ENCODE data around the gene RXRA.
A peak's percentile ranks its signal among the peaks of the same experiment; 100 is the strongest.

The RXRA gene

DNA sequence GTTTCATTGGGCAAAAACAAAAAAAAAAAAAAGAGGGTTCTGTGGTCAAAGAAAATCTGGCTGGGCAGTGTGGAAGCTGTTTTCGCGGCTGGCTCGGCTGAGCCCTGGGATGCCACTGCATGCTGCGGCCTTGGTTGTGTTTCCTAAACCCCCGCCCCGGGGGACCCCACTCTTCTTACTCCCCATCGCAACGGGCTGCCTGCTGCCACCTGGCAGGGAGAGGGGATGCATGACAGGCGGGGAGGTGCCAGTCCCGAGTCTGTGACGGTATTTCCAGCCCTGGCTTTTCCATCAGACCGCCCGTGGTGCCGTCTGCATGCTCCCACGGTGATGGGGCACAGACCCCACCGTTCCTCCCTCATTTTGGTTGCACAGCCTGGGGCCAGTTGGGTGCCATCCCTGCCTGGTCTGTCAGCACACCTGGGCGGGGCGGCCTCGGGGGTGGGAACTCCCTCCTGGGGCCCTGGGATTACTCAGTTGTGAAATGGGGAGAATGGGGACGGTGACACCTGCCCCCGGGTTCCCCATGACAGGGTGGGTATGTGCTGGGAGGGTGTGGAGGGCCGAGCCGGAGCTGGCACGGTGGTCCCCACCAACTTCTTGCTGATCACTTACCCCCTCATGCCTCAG, 101.0 kb downstream of the RXRA start:
- peaks cover 5 to 52% of the 10 kb centered on the region in 2 donors for H3K36me3 ChIP-seq (ENCODE audit: control insufficient read depth in 1 of 2, insufficient read depth in 2 of 2, low read length in 2 of 2)
- no peaks in the 10 kb centered on the region for H3K27me3 ChIP-seq (ENCODE audit: control insufficient read depth in 1 of 2, insufficient read depth in 2 of 2, low read length in 2 of 2)
- H3K4me3 ChIP-seq (ENCODE audit: low read depth in 1 of 2, low read length in 2 of 2): no peak overlapping the region
- H3K9ac ChIP-seq (ENCODE audit: low read depth in 1 of 2, low read length in 2 of 2): no peak overlapping the region
- peaks cover 8 to 10% of the 10 kb centered on the region in 2 donors for H3K4me1 ChIP-seq (ENCODE audit: control insufficient read depth in 1 of 2, insufficient read depth in 2 of 2, low read length in 2 of 2)
- H3K27ac ChIP-seq (ENCODE audit: low read depth, low read length): no peak overlapping the region
- H3K9me3 ChIP-seq (ENCODE audit: control insufficient read depth in 1 of 2, low read length in 2 of 2): no peaks in the 10 kb centered on the region

DNA sequence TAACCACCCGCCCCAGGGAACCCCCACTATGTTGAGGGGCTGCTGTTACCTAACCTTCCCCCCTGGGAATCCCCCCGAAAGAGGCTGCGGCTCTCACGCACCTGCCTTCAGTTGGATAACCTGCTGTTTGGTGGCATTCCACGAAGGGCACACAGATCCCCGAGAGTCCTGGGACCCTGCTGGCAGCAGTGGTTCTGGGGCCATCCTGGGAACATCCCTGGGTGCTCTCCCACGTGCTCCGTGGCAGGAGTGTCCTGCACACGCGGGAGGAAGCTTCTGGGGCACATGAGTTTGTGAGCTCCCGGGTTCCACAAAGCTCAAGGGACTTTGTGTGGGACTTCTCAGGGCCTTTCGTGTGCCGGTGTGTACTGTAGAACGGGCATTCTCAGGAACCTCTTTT, 102.3 kb downstream of the RXRA start:
- H3K27ac ChIP-seq (ENCODE audit: low read depth, low read length): no peak overlapping the region
- H3K36me3 ChIP-seq (ENCODE audit: control insufficient read depth in 1 of 2, insufficient read depth in 2 of 2, low read length in 2 of 2): peaks cover 5 to 48% of the 10 kb centered on the region in 2 donors
- no peak overlapping the region for H3K9ac ChIP-seq (ENCODE audit: low read depth in 1 of 2, low read length in 2 of 2)
- peaks cover 0 to 3% of the 10 kb centered on the region in 2 donors for H3K4me1 ChIP-seq (ENCODE audit: control insufficient read depth in 1 of 2, insufficient read depth in 2 of 2, low read length in 2 of 2)
- H3K9me3 ChIP-seq (ENCODE audit: control insufficient read depth in 1 of 2, low read length in 2 of 2): no peaks in the 10 kb centered on the region
- no peak overlapping the region for H3K4me3 ChIP-seq (ENCODE audit: low read depth in 1 of 2, low read length in 2 of 2)
- H3K27me3 ChIP-seq (ENCODE audit: control insufficient read depth in 1 of 2, insufficient read depth in 2 of 2, low read length in 2 of 2): no peaks in the 10 kb centered on the region

DNA sequence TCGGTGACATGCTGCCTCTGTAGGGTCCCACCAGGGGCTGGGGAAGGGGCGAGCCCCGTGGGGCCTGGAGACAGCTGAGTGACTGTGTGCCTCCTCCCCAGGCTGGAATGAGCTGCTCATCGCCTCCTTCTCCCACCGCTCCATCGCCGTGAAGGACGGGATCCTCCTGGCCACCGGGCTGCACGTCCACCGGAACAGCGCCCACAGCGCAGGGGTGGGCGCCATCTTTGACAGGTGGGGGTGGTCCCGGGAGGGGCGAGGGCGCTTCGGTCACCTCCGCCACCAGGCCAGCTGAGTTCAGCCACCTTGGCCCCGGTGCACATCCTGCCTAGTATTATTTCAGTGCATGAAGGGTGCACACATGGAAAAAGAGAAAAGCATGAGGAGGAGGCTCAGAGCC, 102.8 kb downstream of the RXRA start:
- H3K4me3 ChIP-seq (ENCODE audit: low read depth in 1 of 2, low read length in 2 of 2): no peak overlapping the region
- no peaks in the 10 kb centered on the region for H3K9me3 ChIP-seq (ENCODE audit: control insufficient read depth in 1 of 2, low read length in 2 of 2)
- H3K27me3 ChIP-seq (ENCODE audit: control insufficient read depth in 1 of 2, insufficient read depth in 2 of 2, low read length in 2 of 2): no peaks in the 10 kb centered on the region
- peaks cover 0 to 3% of the 10 kb centered on the region in 2 donors for H3K4me1 ChIP-seq (ENCODE audit: control insufficient read depth in 1 of 2, insufficient read depth in 2 of 2, low read length in 2 of 2)
- peaks cover 5 to 48% of the 10 kb centered on the region in 2 donors for H3K36me3 ChIP-seq (ENCODE audit: control insufficient read depth in 1 of 2, insufficient read depth in 2 of 2, low read length in 2 of 2)
- H3K9ac ChIP-seq (ENCODE audit: low read depth in 1 of 2, low read length in 2 of 2): no peak overlapping the region
- H3K27ac ChIP-seq (ENCODE audit: low read depth, low read length): no peak overlapping the region

DNA sequence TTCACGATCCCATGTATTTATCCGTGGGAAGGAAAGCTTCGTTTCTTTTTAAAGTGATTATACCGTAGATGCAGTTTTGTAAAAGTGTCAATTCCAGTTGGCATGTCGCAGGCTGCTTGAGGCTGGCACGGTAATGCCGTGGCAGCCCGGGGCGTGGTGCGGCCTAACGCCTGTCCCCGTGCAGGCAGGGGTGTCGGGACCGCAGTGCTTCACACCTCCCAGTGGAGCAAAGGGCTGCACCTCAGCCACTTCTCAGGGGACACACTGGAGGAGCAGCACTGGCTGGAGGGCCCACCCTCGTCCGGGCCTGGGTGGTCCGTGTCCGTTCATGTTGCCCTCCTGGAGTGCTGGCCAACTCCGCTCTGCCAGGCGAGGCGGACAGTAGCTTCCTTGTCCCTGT, 103.2 kb downstream of the RXRA start:
- H3K4me3 ChIP-seq (ENCODE audit: low read depth in 1 of 2, low read length in 2 of 2): no peak overlapping the region
- H3K27me3 ChIP-seq (ENCODE audit: control insufficient read depth in 1 of 2, insufficient read depth in 2 of 2, low read length in 2 of 2): no peaks in the 10 kb centered on the region
- H3K27ac ChIP-seq (ENCODE audit: low read depth, low read length): no peak overlapping the region
- H3K9ac ChIP-seq (ENCODE audit: low read depth in 1 of 2, low read length in 2 of 2): no peak overlapping the region
- H3K9me3 ChIP-seq (ENCODE audit: control insufficient read depth in 1 of 2, low read length in 2 of 2): no peaks in the 10 kb centered on the region
- peaks cover 5 to 50% of the 10 kb centered on the region in 2 donors for H3K36me3 ChIP-seq (ENCODE audit: control insufficient read depth in 1 of 2, insufficient read depth in 2 of 2, low read length in 2 of 2)
- peaks cover 5 to 6% of the 10 kb centered on the region in 2 donors for H3K4me1 ChIP-seq (ENCODE audit: control insufficient read depth in 1 of 2, insufficient read depth in 2 of 2, low read length in 2 of 2)

DNA sequence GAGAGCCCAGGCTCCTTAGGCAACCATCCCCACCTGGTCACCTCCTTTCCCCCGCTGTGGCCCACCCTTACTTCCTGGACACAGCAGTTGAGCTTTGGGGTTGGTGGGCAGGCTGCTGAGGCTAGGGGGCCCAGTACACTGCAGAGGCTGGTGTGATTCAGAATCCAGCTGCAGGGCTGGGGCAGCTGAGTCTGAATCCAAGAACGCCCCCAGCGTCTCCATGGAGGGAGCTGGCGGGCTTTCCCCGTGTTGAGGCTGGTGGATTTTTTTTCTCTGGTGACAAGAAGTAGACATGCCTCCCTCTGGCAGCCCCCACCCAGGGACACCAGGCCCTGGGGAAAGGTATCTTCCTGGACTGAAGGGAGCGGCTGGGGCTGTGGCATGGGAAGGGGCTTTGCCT, 104.8 kb downstream of the RXRA start:
- H3K9me3 ChIP-seq (ENCODE audit: control insufficient read depth in 1 of 2, low read length in 2 of 2): no peaks in the 10 kb centered on the region
- H3K27me3 ChIP-seq (ENCODE audit: control insufficient read depth in 1 of 2, insufficient read depth in 2 of 2, low read length in 2 of 2): no peaks in the 10 kb centered on the region
- H3K27ac ChIP-seq (ENCODE audit: low read depth, low read length): no peak overlapping the region
- H3K36me3 ChIP-seq (ENCODE audit: control insufficient read depth in 1 of 2, insufficient read depth in 2 of 2, low read length in 2 of 2): peaks cover 5 to 48% of the 10 kb centered on the region in 2 donors
- H3K4me3 ChIP-seq (ENCODE audit: low read depth in 1 of 2, low read length in 2 of 2): no peak overlapping the region
- H3K9ac ChIP-seq (ENCODE audit: low read depth in 1 of 2, low read length in 2 of 2): no peak overlapping the region
- H3K4me1 ChIP-seq (ENCODE audit: control insufficient read depth in 1 of 2, insufficient read depth in 2 of 2, low read length in 2 of 2): peaks cover 18% of the 10 kb centered on the region in 2 donors

DNA sequence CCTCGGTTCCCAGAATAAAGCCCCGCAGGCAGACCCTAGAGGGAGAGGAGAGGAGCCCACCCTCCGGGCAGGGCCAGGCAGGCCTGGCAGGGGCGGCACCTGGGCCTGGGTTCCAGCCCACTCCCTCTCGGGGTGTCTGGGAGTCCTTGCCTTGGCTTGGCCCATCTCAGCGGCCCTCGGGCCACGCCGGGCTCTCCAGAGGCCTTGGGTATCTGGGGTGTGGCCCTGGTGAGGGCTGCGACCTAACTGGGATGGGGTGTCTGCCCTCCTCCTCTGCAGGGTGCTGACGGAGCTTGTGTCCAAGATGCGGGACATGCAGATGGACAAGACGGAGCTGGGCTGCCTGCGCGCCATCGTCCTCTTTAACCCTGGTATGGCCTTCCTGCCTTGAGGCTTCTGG, 105.4 kb downstream of the RXRA start:
- no peaks in the 10 kb centered on the region for H3K27me3 ChIP-seq (ENCODE audit: control insufficient read depth in 1 of 2, insufficient read depth in 2 of 2, low read length in 2 of 2)
- H3K4me3 ChIP-seq (ENCODE audit: low read depth in 1 of 2, low read length in 2 of 2): no peak overlapping the region
- no peak overlapping the region for H3K9ac ChIP-seq (ENCODE audit: low read depth in 1 of 2, low read length in 2 of 2)
- peaks cover 19 to 20% of the 10 kb centered on the region in 2 donors for H3K4me1 ChIP-seq (ENCODE audit: control insufficient read depth in 1 of 2, insufficient read depth in 2 of 2, low read length in 2 of 2)
- peaks cover 8 to 48% of the 10 kb centered on the region in 2 donors for H3K36me3 ChIP-seq (ENCODE audit: control insufficient read depth in 1 of 2, insufficient read depth in 2 of 2, low read length in 2 of 2)
- no peak overlapping the region for H3K27ac ChIP-seq (ENCODE audit: low read depth, low read length)
- no peaks in the 10 kb centered on the region for H3K9me3 ChIP-seq (ENCODE audit: control insufficient read depth in 1 of 2, low read length in 2 of 2)

DNA sequence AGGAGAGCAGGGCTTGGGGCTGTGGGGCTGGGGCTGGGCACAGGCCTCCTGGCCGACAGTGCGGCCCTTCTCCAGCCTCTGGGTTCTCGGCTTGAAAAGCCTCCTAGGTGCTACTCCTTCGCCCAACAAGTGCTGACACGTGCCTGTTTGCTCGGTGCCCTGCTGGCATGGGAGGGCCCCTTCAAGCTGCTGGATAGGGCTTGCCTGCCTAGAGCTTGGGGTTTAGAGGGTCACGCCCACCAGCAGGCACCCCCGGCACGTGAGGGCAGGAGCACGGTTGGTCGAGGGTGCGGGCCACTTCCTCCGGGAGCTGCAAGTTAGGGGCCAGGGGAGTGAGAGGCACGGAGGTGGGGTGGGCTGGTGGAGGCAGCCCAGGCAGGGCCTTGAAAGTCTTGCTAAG, 106.2 kb downstream of the RXRA start:
- Histone ChIP-seq H3K27me3 (ENCODE audit: control insufficient read depth in 1 of 2, insufficient read depth in 2 of 2, low read length in 2 of 2) (no peaks in the 10 kb centered on the region), H3K4me3 (ENCODE audit: low read depth in 1 of 2, low read length in 2 of 2) (no peak overlapping the region), H3K4me1 (ENCODE audit: control insufficient read depth in 1 of 2, insufficient read depth in 2 of 2, low read length in 2 of 2) (peaks cover 19 to 20% of the 10 kb centered on the region in 2 donors), H3K9me3 (ENCODE audit: control insufficient read depth in 1 of 2, low read length in 2 of 2) (no peaks in the 10 kb centered on the region), H3K9ac (ENCODE audit: low read depth in 1 of 2, low read length in 2 of 2) (no peak overlapping the region), H3K27ac (ENCODE audit: low read depth, low read length) (no peak overlapping the region), H3K36me3 (ENCODE audit: control insufficient read depth in 1 of 2, insufficient read depth in 2 of 2, low read length in 2 of 2) (peaks cover 13 to 50% of the 10 kb centered on the region in 2 donors)

DNA sequence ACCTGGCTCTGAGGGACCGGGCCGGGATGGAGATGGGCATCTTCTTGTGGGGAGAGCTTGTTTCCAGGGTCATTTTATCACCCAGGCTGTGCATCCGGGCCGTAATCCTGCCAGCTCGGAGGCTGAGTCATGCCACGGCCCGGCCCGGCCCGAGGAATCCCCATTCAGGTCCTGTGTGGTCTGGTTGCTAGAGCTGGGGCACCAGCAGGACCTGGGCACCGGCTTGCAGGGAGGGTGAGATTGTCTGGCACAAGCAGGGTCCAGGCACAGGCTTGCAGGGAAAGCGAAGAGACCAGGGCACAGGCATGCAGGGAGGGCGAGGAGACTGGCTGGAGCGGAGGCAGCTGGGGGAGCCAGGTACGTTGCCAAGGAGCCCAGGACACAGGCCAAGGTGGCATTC, 106.8 kb downstream of the RXRA start:
- H3K4me1 ChIP-seq (ENCODE audit: control insufficient read depth in 1 of 2, insufficient read depth in 2 of 2, low read length in 2 of 2): peaks cover 20 to 25% of the 10 kb centered on the region in 2 donors
- no peaks in the 10 kb centered on the region for H3K27me3 ChIP-seq (ENCODE audit: control insufficient read depth in 1 of 2, insufficient read depth in 2 of 2, low read length in 2 of 2)
- no peak overlapping the region for H3K27ac ChIP-seq (ENCODE audit: low read depth, low read length)
- no peak overlapping the region for H3K4me3 ChIP-seq (ENCODE audit: low read depth in 1 of 2, low read length in 2 of 2)
- peaks cover 13 to 50% of the 10 kb centered on the region in 2 donors for H3K36me3 ChIP-seq (ENCODE audit: control insufficient read depth in 1 of 2, insufficient read depth in 2 of 2, low read length in 2 of 2)
- no peaks in the 10 kb centered on the region for H3K9me3 ChIP-seq (ENCODE audit: control insufficient read depth in 1 of 2, low read length in 2 of 2)
- H3K9ac ChIP-seq (ENCODE audit: low read depth in 1 of 2, low read length in 2 of 2): no peak overlapping the region

DNA sequence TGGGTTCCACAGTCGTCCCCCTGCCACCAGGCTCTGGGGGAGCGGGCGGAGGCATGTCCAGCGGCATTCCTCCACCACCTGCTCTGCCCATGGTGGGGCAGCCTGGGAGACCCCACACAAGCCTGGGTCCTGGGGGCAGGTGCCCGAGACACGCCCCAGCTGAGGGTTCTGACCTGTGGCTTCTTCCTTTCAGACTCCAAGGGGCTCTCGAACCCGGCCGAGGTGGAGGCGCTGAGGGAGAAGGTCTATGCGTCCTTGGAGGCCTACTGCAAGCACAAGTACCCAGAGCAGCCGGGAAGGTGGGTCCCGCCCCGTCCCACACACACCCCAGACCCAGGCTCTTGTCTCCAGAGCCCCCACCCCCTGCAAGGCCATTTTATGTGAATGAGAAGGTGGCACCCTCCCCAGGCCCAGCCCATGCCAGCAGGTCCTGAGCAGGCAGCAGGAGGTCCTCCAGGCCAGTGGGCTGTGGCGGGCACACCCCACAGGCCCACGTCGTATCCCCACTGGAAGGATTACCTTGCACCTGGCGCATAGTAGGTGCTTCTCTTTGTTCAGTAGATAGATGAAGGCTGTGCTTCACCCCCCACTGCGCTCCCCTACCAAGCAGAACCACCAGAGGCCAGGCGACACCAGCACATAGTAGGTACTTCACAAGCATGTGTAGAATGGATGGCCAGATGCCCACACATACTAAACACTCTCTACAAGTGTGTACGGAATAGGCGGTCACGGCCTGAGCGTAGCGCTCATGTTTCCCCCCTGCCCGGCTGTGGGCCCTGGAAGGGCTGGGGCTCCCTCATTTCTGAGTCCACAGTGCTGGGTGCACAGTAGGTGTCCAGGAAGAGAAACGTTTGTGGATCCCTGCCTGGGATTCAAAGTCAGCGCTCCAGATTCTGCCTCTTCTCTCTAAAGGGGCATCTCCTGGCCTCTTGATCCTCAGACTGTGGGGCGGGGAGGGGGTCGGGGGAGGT, 107.9 kb downstream of the RXRA start:
- peak overlapping the region; percentile 47 for H3K27ac ChIP-seq (ENCODE audit: low read depth, low read length)
- H3K4me3 ChIP-seq (ENCODE audit: low read depth in 1 of 2, low read length in 2 of 2): no peak overlapping the region
- H3K4me1 ChIP-seq (ENCODE audit: control insufficient read depth in 1 of 2, insufficient read depth in 2 of 2, low read length in 2 of 2): peaks cover 20 to 26% of the 10 kb centered on the region in 2 donors
- H3K9me3 ChIP-seq (ENCODE audit: control insufficient read depth in 1 of 2, low read length in 2 of 2): no peaks in the 10 kb centered on the region
- H3K36me3 ChIP-seq (ENCODE audit: control insufficient read depth in 1 of 2, insufficient read depth in 2 of 2, low read length in 2 of 2): peaks cover 11 to 44% of the 10 kb centered on the region in 2 donors
- H3K27me3 ChIP-seq (ENCODE audit: control insufficient read depth in 1 of 2, insufficient read depth in 2 of 2, low read length in 2 of 2): no peaks in the 10 kb centered on the region
- peak overlapping the region in 1 of 2 donors; percentile 16 for H3K9ac ChIP-seq (ENCODE audit: low read depth in 1 of 2, low read length in 2 of 2)

DNA sequence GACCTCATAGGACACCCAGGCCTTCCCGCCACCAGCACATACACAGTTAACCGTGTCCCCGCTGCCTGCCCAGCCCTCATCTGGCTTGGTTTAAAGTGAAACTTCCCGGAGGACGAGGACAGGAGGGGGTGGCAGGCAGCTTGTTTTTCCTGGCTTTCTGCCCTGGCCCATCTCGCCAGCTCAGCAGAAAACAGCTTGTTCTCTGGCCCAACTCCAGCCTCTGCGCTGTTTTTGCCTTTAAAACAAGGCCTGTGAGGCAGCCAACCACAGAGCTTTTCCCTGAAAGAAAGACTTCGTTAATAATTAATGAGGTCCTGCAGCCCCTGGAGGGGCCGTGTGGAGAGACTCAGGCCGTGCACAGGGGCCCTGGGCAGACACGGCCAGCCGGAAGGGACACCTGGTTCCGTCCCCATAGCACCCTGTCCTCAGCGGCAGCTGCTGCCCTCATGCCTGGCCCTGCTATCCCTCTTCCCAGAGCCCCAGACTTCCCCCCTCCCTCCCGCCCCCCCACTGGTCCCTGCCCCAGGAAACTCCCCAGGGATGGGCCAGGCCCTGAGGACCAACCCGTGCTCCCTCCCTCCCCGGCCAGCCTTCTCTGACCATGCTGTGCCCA, 108.7 kb downstream of the RXRA start:
- Histone ChIP-seq H3K36me3 (ENCODE audit: control insufficient read depth in 1 of 2, insufficient read depth in 2 of 2, low read length in 2 of 2) (peaks cover 8 to 42% of the 10 kb centered on the region in 2 donors), H3K27ac (ENCODE audit: low read depth, low read length) (peak overlapping the region; percentile 20), H3K4me3 (ENCODE audit: low read depth in 1 of 2, low read length in 2 of 2) (no peak overlapping the region), H3K27me3 (ENCODE audit: control insufficient read depth in 1 of 2, insufficient read depth in 2 of 2, low read length in 2 of 2) (no peaks in the 10 kb centered on the region), H3K9ac (ENCODE audit: low read depth in 1 of 2, low read length in 2 of 2) (no peak overlapping the region), H3K4me1 (ENCODE audit: control insufficient read depth in 1 of 2, insufficient read depth in 2 of 2, low read length in 2 of 2) (peaks cover 20 to 26% of the 10 kb centered on the region in 2 donors), H3K9me3 (ENCODE audit: control insufficient read depth in 1 of 2, low read length in 2 of 2) (no peaks in the 10 kb centered on the region)

All from duodenal mucosa (tissue), 2 donors.